T-cell (primary cell): ENCODE measurements around the gene ZBTB45. TPM values are rescaled to one million over a fixed set of nuclear protein-coding genes. Genes with fewer than 3 reads are reported as not detected.
A peak's percentile ranks its signal among the peaks of the same experiment; 100 is the strongest.

Experiments used
- ATAC-seq, 4 experiments: fragments of 200-7000 bp in 3 of 4; fragments of 150-1000 bp in 1 of 4; cut with Tn5 transposase; replicated peaks in 1 of 4; 1 replicate in 3 of 4; 2 replicates in 1 of 4; pipeline ENCODE4 v1.10.0; 2021; ENCODE audit warnings: moderate library complexity in 3 of 4, mild to moderate bottlenecking in 2 of 4, moderate number of reproducible peaks in 1 of 4
- CTCF ChIA-PET, 2 donors: fragments of 300-600 bp; sonication (Branson Sonifier 250); formaldehyde crosslinking; loops; one replicate each; lab custom pipeline; 2022; ENCODE audit warnings: antibody characterized with exemption in 2 of 2; lab: Charles Lee
- POLR2A ChIA-PET, 2 donors: fragments of 300-600 bp; sonication (Branson Sonifier 250); formaldehyde crosslinking; loops; one replicate each; lab custom pipeline; 2022; ENCODE audit warnings: antibody characterized with exemption in 2 of 2; lab: Charles Lee
- DNase-seq, 35 experiments: peaks; one replicate each; pipeline versions ENCODE4 v3.0.0 to v3.0.0-alpha.2; 2013 to 2023
- H3K27ac ChIP-seq: one replicate; pipeline ENCODE4 v1.5.1; 2013; ENCODE audit warnings: low read length
- H3K27me3 ChIP-seq, 2 experiments: replicated peaks in 1 of 2; 1 replicate in 1 of 2; 2 replicates in 1 of 2; pipeline versions ENCODE4 v1.6.1 to v1.7.0; 2013; ENCODE audit warnings: low read length in 1 of 2, mixed read lengths in 1 of 2; ENCODE audit not compliant: control insufficient read depth in 2 of 2, insufficient read depth in 2 of 2; ENCODE audit errors: extremely low read depth in 1 of 2
- H3K36me3 ChIP-seq, 2 donors: 1 replicate in 1 of 2; 2 replicates in 1 of 2; pipeline versions ENCODE4 v1.6.1 to v1.7.0; 2013; ENCODE audit warnings: low read length in 1 of 2; ENCODE audit not compliant: control insufficient read depth in 2 of 2, insufficient read depth in 1 of 2; ENCODE audit errors: extremely low read depth in 1 of 2
- H3K4me1 ChIP-seq, 2 experiments: 1 replicate in 1 of 2; 2 replicates in 1 of 2; pipeline versions ENCODE4 v1.6.1 to v1.7.0; 2013; ENCODE audit warnings: low read length in 2 of 2, mixed read lengths in 1 of 2; ENCODE audit not compliant: insufficient read depth in 2 of 2, control insufficient read depth in 1 of 2; ENCODE audit errors: extremely low read depth in 1 of 2
- H3K4me3 ChIP-seq, 2 donors: 1 replicate in 1 of 2; 2 replicates in 1 of 2; pipeline versions ENCODE4 v1.5.1 to v1.7.0; 2013; ENCODE audit warnings: mild to moderate bottlenecking in 2 of 2, low read length in 1 of 2, moderate library complexity in 1 of 2; ENCODE audit not compliant: control insufficient read depth in 1 of 2; ENCODE audit errors: extremely low read depth in 1 of 2
- H3K9me3 ChIP-seq: 2 replicates; pipeline ENCODE4 v1.7.0; 2013
- H3K27ac Mint-ChIP-seq, 2 donors: one replicate each; pipeline ENCODE4 v1.8.0; 2020 to 2021; ENCODE audit warnings: mild to moderate bottlenecking in 2 of 2, mixed read lengths in 2 of 2
- H3K27me3 Mint-ChIP-seq, 2 donors: one replicate each; pipeline ENCODE4 v1.8.0; 2021 to 2022; ENCODE audit warnings: mixed read lengths in 2 of 2
- H3K36me3 Mint-ChIP-seq: one replicate; pipeline ENCODE4 v1.8.0; 2021; ENCODE audit warnings: mixed read lengths
- H3K4me1 Mint-ChIP-seq, 3 donors: one replicate each; pipeline ENCODE4 v1.8.0; 2020 to 2022; ENCODE audit warnings: mixed read lengths in 3 of 3, mild to moderate bottlenecking in 1 of 3
- H3K4me3 Mint-ChIP-seq, 3 donors: one replicate each; pipeline ENCODE4 v1.8.0; 2020 to 2022; ENCODE audit warnings: mild to moderate bottlenecking in 3 of 3, mixed read lengths in 3 of 3, moderate library complexity in 3 of 3
- H3K9me3 Mint-ChIP-seq, 3 donors: one replicate each; pipeline ENCODE4 v1.8.0; 2020 to 2022; ENCODE audit warnings: mixed read lengths in 3 of 3
- WGBS: methylation state at CpG from one replicate; pipeline ENCODE4 v1.1.5; 2013; ENCODE audit warnings: missing lambda C conversion rate; ENCODE audit not compliant: insufficient coverage; 5-methylcytosine and 5-hydroxymethylcytosine counted together
- total RNA-seq, 35 experiments: library from RNA in 6 of 35; stranded (reverse) in 6 of 35; fragments of 120-200 nt in 1 of 35; gene quantifications; one replicate each; pipeline versions ENCODE4 v1.2.1 to v1.2.4 and lab custom pipeline; 2013 to 2026

The ZBTB45 gene
- total RNA-seq, 5 donors from 2014 or later (not counting 1 experiment from before 2014, with no cell fraction given), result 8.3 to 27.8 (median 24.5) TPM

GRCh38 chr19:58500242-58500641 is 19.4 kb downstream of the ZBTB45 start:
- Histone ChIP-seq H3K27me3 (peaks cover 0 to 3% of the 10 kb centered on the region in 2 experiments), H3K36me3 (no peaks in the 10 kb centered on the region), H3K4me3 (no peak overlapping the region), H3K9me3 (no peaks in the 10 kb centered on the region), H3K27ac (no peak overlapping the region), H3K4me1 (peaks cover 5 to 28% of the 10 kb centered on the region in 2 experiments)
- ChIA-PET CTCF (interaction anchor here in 1 of 2 donors (1.2 kb wide), 1 partner anchor 19 kb away, joined by 4 read pairs; the partner anchor contains the start of gene ZBTB45), POLR2A (no interaction called here)
- WGBS, result 100% methylated on average over 7 of the region's 14 CpGs
- H3K27ac Mint-ChIP-seq, result no peak overlapping the region
- H3K36me3 Mint-ChIP-seq, result no peaks in the 10 kb centered on the region
- peaks cover 16 to 26% (median 22%) of the 10 kb centered on the region in 3 donors for H3K4me1 Mint-ChIP-seq
- H3K4me3 Mint-ChIP-seq, result peak overlapping the region; percentile 21 to 86 (median 50)
- H3K27me3 Mint-ChIP-seq, result no peaks in the 10 kb centered on the region
- DNase-seq (no peak), ATAC-seq (no peak)
- H3K9me3 Mint-ChIP-seq, result peaks cover 2 to 11% (median 10%) of the 10 kb centered on the region in 3 donors

GRCh38 chr19:58499021-58499927 is 20.3 kb downstream of the ZBTB45 start:
- peaks cover 0 to 3% of the 10 kb centered on the region in 2 experiments for H3K27me3 ChIP-seq
- H3K4me1 ChIP-seq, result peaks cover 5 to 28% of the 10 kb centered on the region in 2 experiments
- no peaks in the 10 kb centered on the region for H3K9me3 ChIP-seq
- ChIA-PET POLR2A (no interaction called here), CTCF (interaction anchor here in 1 of 2 donors (0.7 to 1.2 kb wide), 2 partner anchors 20 kb away, joined by 4 read pairs; partner anchors contain the start of gene ZBTB45)
- Mint-ChIP-seq H3K4me1 (peaks cover 16 to 26% (median 22%) of the 10 kb centered on the region in 3 donors), H3K9me3 (peaks cover 2 to 11% (median 10%) of the 10 kb centered on the region in 3 donors), H3K27me3 (no peaks in the 10 kb centered on the region), H3K36me3 (no peaks in the 10 kb centered on the region), H3K27ac (peak overlapping the region; percentile 93 to 97), H3K4me3 (peak overlapping the region; percentile 86 to 93 (median 90))
- WGBS, result 3% methylated on average over 53 of the region's 60 CpGs
- H3K4me3 ChIP-seq, result peak overlapping the region; percentile 59 to 68
- ATAC-seq (peak; percentile 86 to 91 (median 90)), DNase-seq (peak; percentile 69 to 96 (median 83))
- no peaks in the 10 kb centered on the region for H3K36me3 ChIP-seq
- H3K27ac ChIP-seq, result peak overlapping the region; percentile 82

DNA sequence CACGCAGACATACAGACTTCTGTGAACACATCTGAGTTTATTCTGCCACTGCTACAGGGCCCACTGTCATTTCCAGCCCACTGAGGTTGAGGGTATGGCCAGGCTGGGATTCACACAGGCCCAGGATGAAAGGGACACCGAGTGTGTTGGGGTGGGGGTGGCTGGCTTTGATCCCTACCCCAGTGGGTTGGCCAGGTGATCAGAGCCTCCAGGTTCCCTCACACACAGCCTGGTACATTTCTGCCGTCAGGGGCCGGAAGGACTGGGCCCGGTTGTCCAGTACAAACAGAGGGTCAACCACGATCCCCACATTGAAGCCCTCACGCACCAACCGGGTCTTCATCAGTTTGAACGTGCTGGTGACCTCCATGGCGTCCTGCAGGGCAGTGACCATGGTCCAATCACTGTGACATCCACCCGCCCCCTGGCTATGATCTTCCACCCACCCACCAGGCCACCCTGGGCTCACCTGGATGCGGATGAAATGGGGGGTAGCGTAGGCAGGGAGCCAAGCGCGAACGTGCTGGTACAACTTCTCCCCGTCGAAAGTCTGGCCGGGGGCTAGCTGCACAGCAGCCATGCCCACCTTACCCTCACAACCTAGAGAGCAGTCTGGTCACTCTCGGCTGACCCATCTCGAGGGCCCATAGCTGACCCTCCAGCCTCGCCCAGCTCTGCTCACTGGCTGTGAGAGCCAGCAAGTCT is 21.1 kb downstream of the ZBTB45 start:
- Mint-ChIP-seq H3K27me3 (no peaks in the 10 kb centered on the region), H3K9me3 (peaks cover 2 to 11% (median 10%) of the 10 kb centered on the region in 3 donors), H3K36me3 (no peaks in the 10 kb centered on the region), H3K4me3 (peak overlapping the region; percentile 86 to 93 (median 90)), H3K4me1 (peaks cover 16 to 26% (median 22%) of the 10 kb centered on the region in 3 donors), H3K27ac (peak overlapping the region; percentile 93 to 97)
- ChIA-PET CTCF (no interaction called here), POLR2A (no interaction called here)
- Histone ChIP-seq H3K4me1 (peaks cover 5 to 28% of the 10 kb centered on the region in 2 experiments), H3K27ac (peak overlapping the region; percentile 82), H3K4me3 (peak overlapping the region; percentile 59 to 68), H3K36me3 (no peaks in the 10 kb centered on the region), H3K9me3 (no peaks in the 10 kb centered on the region), H3K27me3 (peaks cover 0 to 3% of the 10 kb centered on the region in 2 experiments)
- 65% methylated on average over 20 of the region's 22 CpGs for WGBS
- no peak for ATAC-seq
- DNase-seq, result no peak

DNA sequence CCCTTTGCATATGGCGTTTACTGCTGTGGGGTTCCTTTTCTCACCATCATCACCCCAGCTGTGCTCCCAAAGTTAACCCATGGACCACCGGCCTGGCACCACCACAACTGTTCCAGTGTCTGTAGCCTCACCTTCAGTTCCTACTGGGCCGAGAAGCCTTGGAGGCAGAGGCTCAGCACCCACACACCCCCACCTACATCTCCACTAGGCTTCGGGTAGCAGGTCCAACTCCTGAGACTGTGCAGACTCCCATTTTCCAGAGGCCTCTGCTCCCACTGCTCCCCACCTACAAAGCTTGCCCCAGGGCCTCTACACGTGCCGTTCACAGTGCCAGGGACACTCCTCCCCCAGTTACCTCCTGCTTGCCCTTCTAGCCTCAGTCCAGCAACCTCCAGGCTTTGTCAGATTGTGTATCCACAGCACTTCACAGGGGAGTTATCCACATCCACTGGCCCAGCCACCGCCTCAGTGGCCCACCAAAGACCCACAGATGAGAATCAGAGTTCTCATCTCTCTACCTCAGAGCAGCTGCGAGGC is 21.9 kb downstream of the ZBTB45 start:
- DNase-seq (no peak), ATAC-seq (no peak)
- 93% methylated on average over 7 of the region's 8 CpGs for WGBS
- H3K4me3 Mint-ChIP-seq, result peak overlapping the region; percentile 32 to 39 (median 39)
- H3K27me3 Mint-ChIP-seq, result no peaks in the 10 kb centered on the region
- Histone ChIP-seq H3K4me1 (peaks cover 5 to 28% of the 10 kb centered on the region in 2 experiments), H3K27ac (no peak overlapping the region), H3K36me3 (no peaks in the 10 kb centered on the region), H3K4me3 (no peak overlapping the region), H3K27me3 (peaks cover 0 to 3% of the 10 kb centered on the region in 2 experiments), H3K9me3 (no peaks in the 10 kb centered on the region)
- CTCF ChIA-PET, result no interaction called here
- peaks cover 2 to 11% (median 10%) of the 10 kb centered on the region in 3 donors for H3K9me3 Mint-ChIP-seq
- H3K36me3 Mint-ChIP-seq, result no peaks in the 10 kb centered on the region
- peaks cover 16 to 26% (median 22%) of the 10 kb centered on the region in 3 donors for H3K4me1 Mint-ChIP-seq
- POLR2A ChIA-PET, result no interaction called here
- peak overlapping the region in 1 of 2 donors; percentile 39 for H3K27ac Mint-ChIP-seq

GRCh38 chr19:58492265-58492664 is 27.3 kb downstream of the ZBTB45 start:
- Mint-ChIP-seq H3K36me3 (no peaks in the 10 kb centered on the region), H3K9me3 (no peaks in the 10 kb centered on the region), H3K4me3 (no peak overlapping the region), H3K27me3 (no peaks in the 10 kb centered on the region), H3K27ac (no peak overlapping the region), H3K4me1 (peaks cover 0 to 7% (median 2%) of the 10 kb centered on the region in 3 donors)
- Histone ChIP-seq H3K9me3 (no peaks in the 10 kb centered on the region), H3K36me3 (no peaks in the 10 kb centered on the region), H3K27me3 (no peaks in the 10 kb centered on the region), H3K27ac (no peak overlapping the region), H3K4me1 (peaks cover 0 to 3% of the 10 kb centered on the region in 2 experiments), H3K4me3 (no peak overlapping the region)
- CTCF ChIA-PET, result no interaction called here
- no peak for ATAC-seq
- POLR2A ChIA-PET, result no interaction called here
- no peak for DNase-seq
- 97% methylated on average over 6 of the region's 14 CpGs for WGBS

GRCh38 chr19:58491393-58491792 is 28.2 kb downstream of the ZBTB45 start:
- H3K36me3 Mint-ChIP-seq, result no peaks in the 10 kb centered on the region
- Histone ChIP-seq H3K4me3 (no peak overlapping the region), H3K27ac (no peak overlapping the region), H3K9me3 (no peaks in the 10 kb centered on the region), H3K36me3 (no peaks in the 10 kb centered on the region), H3K4me1 (no peaks in the 10 kb centered on the region), H3K27me3 (no peaks in the 10 kb centered on the region)
- no peak overlapping the region for H3K27ac Mint-ChIP-seq
- ChIA-PET CTCF (no interaction called here), POLR2A (no interaction called here)
- ATAC-seq (no peak), DNase-seq (no peak)
- H3K9me3 Mint-ChIP-seq, result no peaks in the 10 kb centered on the region
- H3K4me1 Mint-ChIP-seq, result peaks cover 0 to 2% (median 2%) of the 10 kb centered on the region in 3 donors
- no peak overlapping the region for H3K4me3 Mint-ChIP-seq
- no peaks in the 10 kb centered on the region for H3K27me3 Mint-ChIP-seq
- WGBS, result 92% methylated on average over 4 of the region's 5 CpGs
